Transverse colon (tissue), 4 donors: ENCODE data around the gene DNAJC22. TPM values are rescaled to one million over a fixed set of nuclear protein-coding genes. Genes with fewer than 3 reads are reported as not detected.
"Not testable (repeated sequence)": the region's sequence is repeated elsewhere in the genome, so short reads cannot be mapped to it uniquely, and the experiment has no call there.

ENCODE experiments used
- DNase-seq: peaks from one replicate; pipeline ENCODE4 v3.0.0-alpha.2; 2019
- H3K27ac ChIP-seq, 4 donors: fragments of 200-600 bp; sonication (generic); 2 replicates each; pipeline ENCODE4 v1.5.1; 2016 to 2018; ENCODE audit warnings: inconsistent platforms in 4 of 4
- H3K27me3 ChIP-seq: fragments of 200-600 bp; sonication (generic); 2 replicates; pipeline ENCODE4 v1.5.1; 2017; ENCODE audit warnings: inconsistent platforms
- H3K36me3 ChIP-seq, 4 donors: fragments of 200-600 bp; sonication (generic); 2 replicates each; pipeline ENCODE4 v1.5.1; 2017 to 2019; ENCODE audit warnings: inconsistent platforms in 4 of 4
- H3K4me1 ChIP-seq, 4 donors: fragments of 200-600 bp; sonication (generic); 2 replicates each; pipeline ENCODE4 v1.5.1; 2017 to 2020; ENCODE audit warnings: inconsistent platforms in 4 of 4
- H3K4me3 ChIP-seq, 4 donors: fragments of 200-600 bp; sonication (generic); 1 replicate in 1 of 4; 2 replicates in 3 of 4; pipeline versions ENCODE4 v1.5.1 to v1.6.1; 2017 to 2019; ENCODE audit warnings: inconsistent platforms in 4 of 4
- H3K9me3 ChIP-seq, 2 donors: fragments of 200-600 bp; sonication (generic); 2 replicates each; pipeline ENCODE4 v1.5.1; 2017 to 2019; ENCODE audit warnings: inconsistent platforms in 2 of 2
- EP300 ChIP-seq: sonication (generic); formaldehyde crosslinking; IDR thresholded peaks from one replicate; pipeline ENCODE4 v1.6.1; 2017; ENCODE audit warnings: antibody characterized with exemption, low read depth
- POLR2A ChIP-seq: fragments of 450-650 bp; IDR thresholded peaks from one replicate; pipeline ENCODE4 v1.6.1; 2016; ENCODE audit warnings: antibody characterized with exemption, mild to moderate bottlenecking, moderate library complexity
- POLR2AphosphoS5 ChIP-seq, 3 donors: sonication (generic); formaldehyde crosslinking; IDR thresholded peaks; one replicate each; pipeline ENCODE4 v1.6.1; 2016; ENCODE audit warnings: antibody characterized with exemption in 3 of 3
- WGBS, 2 donors: methylation state at CpG; one replicate each; pipeline ENCODE4 v1.1.5; 2018; ENCODE audit warnings: low coverage in 1 of 2; 5-methylcytosine and 5-hydroxymethylcytosine counted together
- in situ Hi-C, 4 donors: fragments of 200-750 bp; cut with MboI; loops; one replicate each; pipeline versions ENCODE4 v1.15.0 to v1.15.1; 2017; ENCODE audit warnings: low sequenced_read_pairs in 3 of 4, low pct_ligation_motif_present in 1 of 4, low pct_unique_long_range_greater_than_20kb in 1 of 4
- intact Hi-C: fragments of 100-400 bp; cut with DNase I; formaldehyde crosslinking; loops from one replicate; pipeline ENCODE4 v1.15.1; 2023; ENCODE audit warnings: low total_unique reads
- total RNA-seq, 4 donors: library from RNA; depleted of rRNA; stranded (reverse); fragments of >200 nt; gene quantifications; one replicate each; pipeline ENCODE4 v1.1.0, GENCODE V29; 2016
- TF ChIP-seq, protein P1 (sequence below), 5 experiments: fragments of 200-600 bp in 3 of 5; fragments of 450-650 bp in 2 of 5; sonication (generic) in 3 of 5; IDR thresholded peaks; 1 replicate in 2 of 5; 2 replicates in 3 of 5; pipeline ENCODE4 v1.5.1; 2016 to 2017; ENCODE audit warnings: antibody characterized with exemption in 5 of 5, inconsistent platforms in 3 of 5, mild to moderate bottlenecking in 2 of 5, moderate library complexity in 1 of 5

DNAJC22 gene
- total RNA-seq, 4 donors from 2014 or later: 25.4 to 43.8 (median 39.2) TPM

DNA sequence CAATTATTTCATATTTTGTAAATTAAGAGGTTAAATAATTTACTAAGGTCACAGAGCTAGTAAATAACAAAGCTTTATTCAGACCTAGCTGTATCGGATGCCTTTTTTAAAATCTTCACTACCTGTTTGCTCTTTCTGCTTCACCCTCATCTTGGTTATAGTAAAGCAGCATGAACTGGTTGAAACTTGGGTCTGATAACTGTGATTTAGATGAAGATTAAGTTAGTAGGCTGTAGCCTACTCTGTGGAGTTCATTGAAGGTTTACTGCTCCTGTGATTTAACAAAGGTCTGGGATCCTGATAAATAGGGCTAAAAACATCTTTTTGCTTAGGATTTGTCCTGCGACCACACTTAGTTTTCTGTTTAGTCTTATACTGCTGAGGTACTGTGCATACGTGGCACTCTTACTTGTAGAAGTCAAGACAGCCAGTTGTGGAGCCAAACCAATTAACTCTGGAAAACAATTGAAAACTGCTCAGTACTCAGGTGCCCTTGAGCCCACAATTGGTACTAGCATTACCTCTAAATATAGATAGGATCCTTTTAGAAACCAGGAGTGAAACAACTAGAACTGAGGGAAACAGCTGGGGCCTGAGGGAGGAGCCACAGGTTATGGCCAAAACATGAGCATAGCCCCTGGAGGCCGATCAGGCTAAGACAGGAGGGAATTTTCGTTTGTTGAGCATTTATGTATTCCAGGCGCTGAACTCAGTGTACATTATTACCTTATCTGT lies 22.9 kb downstream of the DNAJC22 start:
- H3K4me3 ChIP-seq: no peak overlapping the region
- peak overlapping the region; percentile 15 to 99 (median 46) for H3K27ac ChIP-seq
- peak; percentile 63 for DNase-seq
- in situ Hi-C loops (loop anchor here in 1 of 4 donors (5.0 kb wide), 1 partner anchor 138 kb away; no protein-coding TSS in a partner anchor), intact Hi-C loops (no loop called here)
- H3K36me3 ChIP-seq: no peaks in the 10 kb centered on the region
- no peaks in the 10 kb centered on the region for H3K27me3 ChIP-seq
- H3K9me3 ChIP-seq: no peaks in the 10 kb centered on the region
- WGBS, 2 donors: 30 to 44% methylated on average over 5 to 6 of the region's 6 CpGs
- no peak for TF ChIP-seq EP300
- TF ChIP-seq, protein P1, sequence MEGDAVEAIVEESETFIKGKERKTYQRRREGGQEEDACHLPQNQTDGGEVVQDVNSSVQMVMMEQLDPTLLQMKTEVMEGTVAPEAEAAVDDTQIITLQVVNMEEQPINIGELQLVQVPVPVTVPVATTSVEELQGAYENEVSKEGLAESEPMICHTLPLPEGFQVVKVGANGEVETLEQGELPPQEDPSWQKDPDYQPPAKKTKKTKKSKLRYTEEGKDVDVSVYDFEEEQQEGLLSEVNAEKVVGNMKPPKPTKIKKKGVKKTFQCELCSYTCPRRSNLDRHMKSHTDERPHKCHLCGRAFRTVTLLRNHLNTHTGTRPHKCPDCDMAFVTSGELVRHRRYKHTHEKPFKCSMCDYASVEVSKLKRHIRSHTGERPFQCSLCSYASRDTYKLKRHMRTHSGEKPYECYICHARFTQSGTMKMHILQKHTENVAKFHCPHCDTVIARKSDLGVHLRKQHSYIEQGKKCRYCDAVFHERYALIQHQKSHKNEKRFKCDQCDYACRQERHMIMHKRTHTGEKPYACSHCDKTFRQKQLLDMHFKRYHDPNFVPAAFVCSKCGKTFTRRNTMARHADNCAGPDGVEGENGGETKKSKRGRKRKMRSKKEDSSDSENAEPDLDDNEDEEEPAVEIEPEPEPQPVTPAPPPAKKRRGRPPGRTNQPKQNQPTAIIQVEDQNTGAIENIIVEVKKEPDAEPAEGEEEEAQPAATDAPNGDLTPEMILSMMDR (IDR thresholded peaks at IDR 0.05): peak; percentile 20 to 50 (median 34)
- H3K4me1 ChIP-seq: peaks cover 9 to 28% (median 23%) of the 10 kb centered on the region in 4 donors

DNA sequence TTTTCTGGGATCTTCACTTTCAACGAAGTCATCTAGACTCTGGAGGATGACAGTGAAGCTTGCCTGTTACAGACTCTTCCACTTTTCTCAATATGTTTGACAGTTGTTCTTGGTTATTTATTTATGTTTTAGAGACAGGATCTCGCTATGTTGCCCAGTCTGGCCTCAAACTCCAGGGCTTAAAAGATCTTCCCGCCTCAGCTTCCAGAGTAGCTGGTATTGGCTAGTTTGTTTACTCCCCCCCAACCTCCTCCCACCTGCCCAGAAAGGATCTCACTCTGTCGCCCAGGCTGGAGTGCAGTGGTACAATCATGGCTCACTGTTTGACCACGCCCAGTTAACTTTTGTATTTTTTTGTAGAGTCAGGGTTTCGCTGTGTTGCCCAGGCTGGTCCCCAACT lies 23.9 kb downstream of the DNAJC22 start:
- no peak for DNase-seq
- Histone ChIP-seq H3K27ac (peak overlapping the region in 1 of 4 donors; percentile 99), H3K27me3 (no peaks in the 10 kb centered on the region), H3K9me3 (no peaks in the 10 kb centered on the region), H3K4me1 (peaks cover 9 to 28% (median 23%) of the 10 kb centered on the region in 4 donors), H3K36me3 (no peaks in the 10 kb centered on the region), H3K4me3 (no peak overlapping the region)
- intact Hi-C loops (no loop called here), in situ Hi-C loops (loop anchor here in 1 of 4 donors (5.0 kb wide), 1 partner anchor 137 kb away; no protein-coding TSS in a partner anchor)
- TF ChIP-seq, protein P1 (IDR thresholded peaks at IDR 0.05): no peak
- no peak for TF ChIP-seq POLR2A
- no peak for TF ChIP-seq EP300
- no peak for TF ChIP-seq POLR2AphosphoS5 (IDR thresholded peaks at IDR 0.05)
- WGBS, 2 donors: 84 to 88% methylated on average over 6 of the region's 6 CpGs

DNA sequence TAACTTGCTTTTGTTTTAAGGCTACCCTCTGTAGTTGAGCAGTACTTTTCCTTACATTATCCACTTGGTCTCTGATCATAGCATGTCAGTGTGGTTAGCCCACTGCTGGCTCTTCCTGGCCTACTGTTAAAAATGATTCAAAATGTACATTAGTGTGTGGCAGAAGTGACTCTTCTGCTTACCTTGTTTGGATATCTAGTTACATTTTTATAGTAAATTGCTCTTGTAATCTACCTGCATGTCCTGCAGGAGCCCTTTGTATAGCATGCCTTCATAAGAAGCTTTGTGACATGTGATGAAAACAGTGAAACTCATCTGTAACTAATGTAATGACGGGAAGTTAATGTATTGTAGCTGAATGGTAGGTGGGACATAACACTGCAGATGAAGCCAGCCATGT lies 28.7 kb downstream of the DNAJC22 start:
- Histone ChIP-seq H3K36me3 (no peaks in the 10 kb centered on the region), H3K27me3 (no peaks in the 10 kb centered on the region), H3K4me1 (no peaks in the 10 kb centered on the region), H3K9me3 (no peaks in the 10 kb centered on the region), H3K27ac (no peak overlapping the region), H3K4me3 (no peak overlapping the region)
- in situ Hi-C loops (no loop called here), intact Hi-C loops (no loop called here)
- DNase-seq: no peak
- 83 to 100% methylated on average over 1 of the region's 1 CpG for WGBS, 2 donors
- no peak for TF ChIP-seq POLR2A
- no peak for TF ChIP-seq POLR2AphosphoS5 (IDR thresholded peaks at IDR 0.05)
- no peak for TF ChIP-seq EP300
- TF ChIP-seq, protein P1 (IDR thresholded peaks at IDR 0.05): no peak

DNA sequence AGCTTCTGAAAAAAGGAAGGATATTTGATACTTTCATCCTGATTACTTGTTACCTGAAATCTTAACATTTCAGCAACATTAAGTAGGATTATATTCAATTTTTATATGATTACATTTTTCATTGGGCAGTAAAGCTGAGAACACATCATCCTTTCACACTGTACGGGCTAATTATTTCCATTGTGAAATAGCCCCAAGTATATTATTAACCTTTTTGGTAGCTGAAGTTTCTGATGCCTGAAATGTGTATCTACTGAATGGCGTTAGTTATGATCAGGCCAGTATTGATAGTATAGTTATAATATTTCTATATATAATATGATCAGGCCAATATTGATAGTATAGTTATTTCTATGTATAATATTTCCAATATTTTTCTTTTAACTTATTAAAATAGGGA lies 30.7 kb downstream of the DNAJC22 start:
- in situ Hi-C loops: no loop called here
- H3K27ac ChIP-seq: no peak overlapping the region
- WGBS, 2 donors: 73 to 79% methylated on average over 2 of the region's 2 CpGs
- intact Hi-C loops: no loop called here
- no peak for TF ChIP-seq POLR2AphosphoS5 (IDR thresholded peaks at IDR 0.05)
- TF ChIP-seq, protein P1 (IDR thresholded peaks at IDR 0.05): no peak
- no peak for TF ChIP-seq EP300
- TF ChIP-seq POLR2A: no peak
- no peaks in the 10 kb centered on the region for H3K27me3 ChIP-seq
- H3K36me3 ChIP-seq: no peaks in the 10 kb centered on the region
- no peak for DNase-seq
- no peaks in the 10 kb centered on the region for H3K9me3 ChIP-seq
- no peaks in the 10 kb centered on the region for H3K4me1 ChIP-seq
- no peak overlapping the region for H3K4me3 ChIP-seq

DNA sequence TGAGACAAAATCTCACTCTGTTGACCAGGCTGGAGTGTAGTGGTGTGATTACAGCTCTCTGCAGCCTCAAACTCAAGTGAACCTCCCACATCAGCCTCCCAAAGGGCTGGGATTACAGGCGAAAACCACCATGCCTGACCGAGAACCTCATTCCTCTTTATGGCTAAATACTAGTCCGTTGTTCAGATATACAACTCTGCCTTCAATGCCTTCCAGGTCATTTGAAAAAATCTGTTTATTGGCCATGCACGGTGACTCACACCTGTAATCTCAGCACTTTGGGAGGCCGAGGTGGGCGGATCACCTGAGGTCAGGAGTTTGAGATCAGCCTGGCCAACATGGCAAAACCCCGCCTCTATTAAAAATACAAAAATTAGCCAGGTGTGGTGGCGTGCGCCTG lies 33.5 kb downstream of the DNAJC22 start:
- intact Hi-C loops, H3K36me3 ChIP-seq, in situ Hi-C loops, H3K4me3 ChIP-seq, DNase-seq, H3K27me3 ChIP-seq, H3K27ac ChIP-seq, H3K9me3 ChIP-seq, H3K4me1 ChIP-seq: not testable (repeated sequence)
- WGBS, 2 donors: 79 to 93% methylated on average over 6 to 9 of the region's 9 CpGs
